Neutrophil (primary cell): Measurements from ENCODE around the gene SS18L1.
A peak's percentile ranks its signal among the peaks of the same experiment; 100 is the strongest.

Source experiments
- H3K27ac ChIP-seq: fragments of 200-600 bp; sonication (generic); 2 replicates; pipeline ENCODE4 v1.5.1; 2016; ENCODE audit warnings: mild to moderate bottlenecking, moderate library complexity
- H3K27me3 ChIP-seq: fragments of 200-600 bp; sonication (generic); 2 replicates; pipeline ENCODE4 v1.6.0; 2016; ENCODE audit warnings: mild to moderate bottlenecking
- H3K36me3 ChIP-seq: fragments of 200-600 bp; sonication (generic); 2 replicates; pipeline ENCODE4 v1.5.1; 2017
- H3K4me1 ChIP-seq, 2 experiments: fragments of 200-600 bp in 1 of 2; sonication (generic) in 1 of 2; 1 replicate in 1 of 2; 2 replicates in 1 of 2; pipeline versions ENCODE4 v1.5.1 to v1.6.1; 2013 to 2016; ENCODE audit warnings: low read depth in 1 of 2, low read length in 1 of 2, mild to moderate bottlenecking in 1 of 2, moderate library complexity in 1 of 2; ENCODE audit not compliant: control insufficient read depth in 1 of 2, insufficient read depth in 1 of 2
- H3K4me3 ChIP-seq, 2 experiments: fragments of 200-600 bp in 1 of 2; sonication (generic) in 1 of 2; 1 replicate in 1 of 2; 2 replicates in 1 of 2; pipeline ENCODE4 v1.5.1; 2013 to 2016; ENCODE audit warnings: low read depth in 1 of 2, low read length in 1 of 2, mild to moderate bottlenecking in 1 of 2, moderate library complexity in 1 of 2
- H3K9me3 ChIP-seq: fragments of 200-600 bp; sonication (generic); 2 replicates; pipeline ENCODE4 v1.5.1; 2016
- CTCF ChIP-seq: fragments of 200-600 bp; sonication (generic); IDR thresholded peaks from 2 replicates; pipeline ENCODE4 v1.5.1; 2016; ENCODE audit warnings: antibody characterized with exemption

SS18L1 gene

DNA sequence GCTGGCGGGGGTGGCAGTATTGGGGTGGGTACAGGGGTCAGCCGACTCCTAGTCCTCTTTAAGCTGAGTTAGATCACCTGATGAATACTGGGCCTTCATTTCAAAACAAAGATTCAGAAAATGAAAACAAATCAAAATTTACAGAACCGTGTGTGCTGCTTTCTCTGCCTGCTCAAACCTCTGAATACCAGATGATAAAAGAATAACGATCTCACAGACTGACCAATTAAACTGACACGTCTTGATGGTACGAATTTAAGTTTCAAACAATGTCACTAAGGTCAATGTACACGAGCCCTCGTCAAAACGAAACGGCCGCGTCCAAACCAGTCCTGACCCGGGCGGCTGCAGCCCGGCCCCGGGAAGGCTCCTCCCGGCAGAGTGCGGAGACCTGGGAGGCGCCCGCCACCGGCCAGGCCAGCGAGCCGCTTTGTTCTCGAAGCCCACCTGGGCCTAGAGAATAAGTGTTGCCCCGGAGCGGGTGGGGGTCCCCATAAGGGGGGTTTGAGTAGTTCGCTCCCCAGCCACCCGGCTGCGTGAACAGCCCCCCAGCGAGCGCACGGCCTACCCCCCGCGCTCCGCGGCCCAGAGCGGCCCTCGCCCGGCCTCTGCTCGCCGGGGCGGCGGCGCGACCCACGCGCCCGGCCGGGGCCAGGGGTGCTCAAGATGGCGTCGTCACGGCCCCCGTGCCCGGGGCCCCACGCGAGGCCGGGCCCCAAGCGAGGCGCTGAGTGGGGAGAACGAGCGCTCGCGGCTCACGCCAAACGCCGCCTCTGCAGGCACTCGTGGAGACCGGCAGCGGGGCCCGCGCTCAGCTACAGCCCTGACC, 1.1 kb upstream of the SS18L1 start:
- TF ChIP-seq CTCF: no peak
- peak overlapping the region; percentile 100 for H3K27ac ChIP-seq
- H3K36me3 ChIP-seq: peaks cover 33% of the 10 kb centered on the region
- peaks cover 34 to 38% of the 10 kb centered on the region in 2 experiments for H3K4me1 ChIP-seq
- H3K9me3 ChIP-seq: no peaks in the 10 kb centered on the region
- H3K27me3 ChIP-seq: peaks cover 12% of the 10 kb centered on the region
- H3K4me3 ChIP-seq: peak overlapping the region; percentile 73 to 82

GRCh38 chr20:62143957-62144825, 622 bp downstream of the SS18L1 start:
- Histone ChIP-seq H3K36me3 (peaks cover 15% of the 10 kb centered on the region), H3K4me1 (peaks cover 34 to 38% of the 10 kb centered on the region in 2 experiments), H3K9me3 (no peaks in the 10 kb centered on the region), H3K27ac (peak overlapping the region; percentile 100), H3K4me3 (peak overlapping the region; percentile 73 to 74), H3K27me3 (peaks cover 12% of the 10 kb centered on the region)
- no peak for TF ChIP-seq CTCF

GRCh38 chr20:62145688-62146018, 2.1 kb downstream of the SS18L1 start:
- Histone ChIP-seq H3K27me3 (peaks cover 12% of the 10 kb centered on the region), H3K36me3 (peaks cover under 1% of the 10 kb centered on the region), H3K9me3 (no peaks in the 10 kb centered on the region), H3K4me1 (peaks cover 32 to 33% of the 10 kb centered on the region in 2 experiments), H3K27ac (no peak overlapping the region), H3K4me3 (no peak overlapping the region)
- TF ChIP-seq CTCF: no peak

DNA sequence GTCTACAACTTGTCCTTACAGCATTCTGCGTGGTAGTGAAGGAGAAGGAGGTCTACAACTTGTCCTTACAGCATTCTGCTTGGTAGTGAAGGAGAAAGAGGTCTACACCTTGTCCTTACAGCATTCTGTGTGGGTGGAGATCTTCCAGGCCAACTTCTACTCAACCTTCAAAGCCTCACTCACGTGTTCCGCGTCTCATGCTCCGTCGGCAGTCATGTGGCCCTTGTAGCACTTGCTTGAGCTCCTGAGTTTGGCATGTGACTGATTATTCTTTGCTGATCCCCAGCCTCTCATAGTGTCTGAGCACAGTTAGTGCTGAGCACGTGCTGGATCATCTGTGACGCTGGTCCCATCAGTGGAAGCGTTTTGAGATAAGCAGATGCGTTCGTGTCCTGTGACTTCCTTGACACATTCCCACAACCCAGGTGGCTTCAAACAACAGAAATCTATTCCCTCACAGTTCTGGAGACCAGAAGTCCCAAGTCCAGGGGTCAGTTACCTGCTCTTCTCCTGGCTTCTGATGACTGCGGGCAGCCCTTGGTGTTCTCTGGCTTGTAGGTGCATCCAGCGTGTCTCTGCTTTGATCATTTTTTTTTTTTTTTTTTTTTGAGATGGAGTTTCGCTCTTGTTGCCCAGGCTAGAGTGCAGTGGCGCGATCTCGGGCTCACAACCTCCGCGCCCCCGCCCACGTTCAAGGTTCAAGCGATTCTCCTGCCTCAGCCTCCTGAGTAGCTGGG, 2.6 kb downstream of the SS18L1 start:
- no peak overlapping the region for H3K4me3 ChIP-seq
- H3K36me3 ChIP-seq: no peaks in the 10 kb centered on the region
- H3K27ac ChIP-seq: no peak overlapping the region
- peaks cover 27% of the 10 kb centered on the region in 2 experiments for H3K4me1 ChIP-seq
- H3K27me3 ChIP-seq: peaks cover 12% of the 10 kb centered on the region
- no peaks in the 10 kb centered on the region for H3K9me3 ChIP-seq
- no peak for TF ChIP-seq CTCF

- Histone ChIP-seq H3K9me3 (no peaks in the 10 kb centered on the region), H3K4me3 (no peak overlapping the region), H3K36me3 (no peaks in the 10 kb centered on the region), H3K27me3 (peaks cover 12% of the 10 kb centered on the region), H3K4me1 (peaks cover 18% of the 10 kb centered on the region in 2 experiments), H3K27ac (no peak overlapping the region)
- no peak for TF ChIP-seq CTCF
Observed at GRCh38 chr20:62147125-62147524, 3.6 kb downstream of the SS18L1 start.
